H1 (cell line): ENCODE measurements around the gene PUSL1. TPM values are rescaled to one million over a fixed set of nuclear protein-coding genes. Genes with fewer than 3 reads are reported as not detected.

ENCODE experiments used
- CTCF ChIA-PET: fragments of 300-600 bp; sonication (Branson Sonifier 250); formaldehyde crosslinking; loops from one replicate; lab custom pipeline; 2021; ENCODE audit not compliant: partially characterized antibody; lab: Charles Lee
- POLR2A ChIA-PET: fragments of 300-600 bp; sonication (Branson Sonifier 250); formaldehyde crosslinking; loops from one replicate; lab custom pipeline; 2021; ENCODE audit warnings: inconsistent platforms; ENCODE audit not compliant: partially characterized antibody; lab: Charles Lee
- DNase-seq, 2 experiments: peaks; one replicate each; pipeline versions ENCODE4 v3.0.0 to v3.0.0-alpha.2; 2010 to 2022; ENCODE audit warnings: low spot score in 2 of 2, low read depth in 1 of 2, mixed read lengths in 1 of 2
- FAIRE-seq: peaks from 2 replicates; lab custom pipeline; 2011; peaks lifted over from hg19 to GRCh38; lab: Jason Lieb, UNC
- H2AFZ ChIP-seq: 2 replicates; pipeline ENCODE4 v1.8.1; 2012; ENCODE audit warnings: low read length, inconsistent platforms
- H2AK5ac ChIP-seq: 2 replicates; pipeline ENCODE4 v1.6.1; 2013; ENCODE audit warnings: low read depth, low read length
- H2BK120ac ChIP-seq: replicated peaks from 2 replicates; pipeline ENCODE3; 2013; ENCODE audit warnings: low read depth, low read length, inconsistent platforms
- H2BK12ac ChIP-seq: 2 replicates; pipeline ENCODE4 v1.6.1; 2013; ENCODE audit warnings: low read depth, low read length
- H2BK15ac ChIP-seq: 2 replicates; pipeline ENCODE4 v1.6.1; 2013; ENCODE audit warnings: low read length
- H2BK20ac ChIP-seq: 2 replicates; pipeline ENCODE4 v1.6.1; 2013; ENCODE audit warnings: low read length
- H2BK5ac ChIP-seq: 2 replicates; pipeline ENCODE4 v1.6.1; 2013; ENCODE audit warnings: low read depth, low read length
- H3K14ac ChIP-seq: 2 replicates; pipeline ENCODE4 v1.6.1; 2013; ENCODE audit warnings: inconsistent platforms; ENCODE audit not compliant: insufficient read length
- H3K18ac ChIP-seq: 2 replicates; pipeline ENCODE4 v1.6.1; 2013; ENCODE audit warnings: low read length; ENCODE audit errors: extremely low read depth
- H3K23ac ChIP-seq: 2 replicates; pipeline ENCODE4 v1.6.1; 2013; ENCODE audit warnings: inconsistent platforms; ENCODE audit not compliant: insufficient read length
- H3K23me2 ChIP-seq: 2 replicates; pipeline ENCODE4 v1.6.1; 2013; ENCODE audit warnings: low read depth, low read length
- H3K27ac ChIP-seq: 2 replicates; pipeline ENCODE4 v1.6.1; 2011; ENCODE audit warnings: low read depth, low read length, inconsistent platforms
- H3K27me3 ChIP-seq, 4 experiments: replicated peaks in 1 of 4; 1 replicate in 1 of 4; 2 replicates in 3 of 4; pipeline versions ENCODE4 v1.6.1 to v1.8.1; 2011 to 2013; ENCODE audit warnings: low read length in 3 of 4, mild to moderate bottlenecking in 3 of 4, inconsistent platforms in 2 of 4, mixed read lengths in 2 of 4, moderate library complexity in 1 of 4; ENCODE audit not compliant: control insufficient read depth in 3 of 4, insufficient read depth in 3 of 4; ENCODE audit errors: extremely low read depth in 1 of 4
- H3K36me3 ChIP-seq, 4 experiments: 2 replicates each; pipeline versions ENCODE4 v1.6.1 to v1.8.1; 2011 to 2013; ENCODE audit warnings: mild to moderate bottlenecking in 4 of 4, low read length in 3 of 4, moderate library complexity in 2 of 4, control low read depth in 1 of 4, inconsistent platforms in 1 of 4; ENCODE audit not compliant: insufficient read depth in 4 of 4, control insufficient read depth in 2 of 4
- H3K4ac ChIP-seq: replicated peaks from 2 replicates; pipeline ENCODE3; 2013; ENCODE audit warnings: low read length, low read depth, mixed read lengths, inconsistent platforms; ENCODE audit not compliant: insufficient read length
- H3K4me1 ChIP-seq, 4 experiments: replicated peaks in 1 of 4; 1 replicate in 1 of 4; 2 replicates in 3 of 4; pipeline versions ENCODE4 v1.6.1 to v1.8.1; 2011 to 2013; ENCODE audit warnings: low read length in 3 of 4, inconsistent platforms in 2 of 4, mixed read lengths in 1 of 4; ENCODE audit not compliant: insufficient read depth in 4 of 4, control insufficient read depth in 3 of 4
- H3K4me2 ChIP-seq, 2 experiments: 2 replicates each; pipeline versions ENCODE4 v1.6.1 to v1.8.1; 2011 to 2013; ENCODE audit warnings: low read depth in 2 of 2, low read length in 2 of 2, control low read depth in 1 of 2, inconsistent platforms in 1 of 2, mild to moderate bottlenecking in 1 of 2; ENCODE audit not compliant: insufficient read depth in 1 of 2
- H3K4me3 ChIP-seq, 4 experiments: fragments of 200-600, 300-600 bp in 1 of 4; sonication (generic), shearing (Covaris generic), sonication (Bioruptor Twin) in 1 of 4; 2 replicates each; pipeline versions ENCODE4 v1.5.1 to v1.8.1; 2011 to 2016; ENCODE audit warnings: low read length in 4 of 4, low read depth in 3 of 4, control low read depth in 2 of 4, inconsistent platforms in 2 of 4, mild to moderate bottlenecking in 2 of 4, mixed read lengths in 1 of 4, moderate library complexity in 1 of 4; ENCODE audit not compliant: insufficient read depth in 2 of 4; ENCODE audit errors: extremely low read depth in 1 of 4
- H3K56ac ChIP-seq: replicated peaks from 2 replicates; pipeline ENCODE3; 2013; ENCODE audit warnings: low read depth, mild to moderate bottlenecking, mixed read lengths, low read length, inconsistent platforms; ENCODE audit not compliant: insufficient read length
- H3K79me1 ChIP-seq: 2 replicates; pipeline ENCODE4 v1.6.1; 2013; ENCODE audit warnings: low read depth, low read length, control low read depth
- H3K79me2 ChIP-seq, 2 experiments: 2 replicates each; pipeline versions ENCODE4 v1.6.1 to v1.8.1; 2012 to 2013; ENCODE audit warnings: low read length in 2 of 2, mild to moderate bottlenecking in 2 of 2, inconsistent platforms in 1 of 2; ENCODE audit not compliant: insufficient read depth in 2 of 2, control insufficient read depth in 1 of 2
- H3K9ac ChIP-seq, 4 experiments: replicated peaks in 1 of 4; 1 replicate in 1 of 4; 2 replicates in 3 of 4; pipeline versions ENCODE4 v1.6.1 to v1.8.1; 2011 to 2013; ENCODE audit warnings: low read depth in 3 of 4, low read length in 3 of 4, control low read depth in 2 of 4, mild to moderate bottlenecking in 2 of 4, moderate library complexity in 2 of 4, inconsistent platforms in 1 of 4; ENCODE audit errors: extremely low read depth in 1 of 4
- H3K9me3 ChIP-seq, 2 experiments: 2 replicates each; pipeline versions ENCODE4 v1.6.1 to v1.8.1; 2012 to 2013; ENCODE audit warnings: mild to moderate bottlenecking in 2 of 2, moderate library complexity in 2 of 2, control low read depth in 1 of 2, inconsistent platforms in 1 of 2, low read depth in 1 of 2, low read length in 1 of 2, mixed read lengths in 1 of 2; ENCODE audit not compliant: insufficient read depth in 2 of 2
- H4K20me1 ChIP-seq, 2 experiments: replicated peaks in 1 of 2; 2 replicates each; pipeline versions ENCODE3 to v1.8.1; 2011 to 2013; ENCODE audit warnings: inconsistent platforms in 2 of 2, low read length in 2 of 2, mild to moderate bottlenecking in 1 of 2; ENCODE audit not compliant: insufficient read depth in 2 of 2, control insufficient read depth in 1 of 2
- H4K5ac ChIP-seq: 2 replicates; pipeline ENCODE4 v1.6.1; 2013; ENCODE audit warnings: low read length, low read depth, mixed read lengths, inconsistent platforms; ENCODE audit not compliant: insufficient read length
- H4K8ac ChIP-seq: 2 replicates; pipeline ENCODE4 v1.8.0; 2013; ENCODE audit warnings: mild to moderate bottlenecking, moderate library complexity, low read length, inconsistent platforms; ENCODE audit not compliant: insufficient read depth; ENCODE audit errors: extremely low read depth
- H4K91ac ChIP-seq: replicated peaks from 2 replicates; pipeline ENCODE3; 2013; ENCODE audit warnings: low read length, mixed read lengths, inconsistent platforms; ENCODE audit not compliant: insufficient read length
- EZH2 ChIP-seq: fragments of 200-600 bp; sonication (generic); IDR thresholded peaks from 2 replicates; pipeline ENCODE4 v1.7.1; 2012; ENCODE audit warnings: low read depth, mild to moderate bottlenecking, moderate library complexity, low read length, inconsistent platforms; ENCODE audit not compliant: severe bottlenecking
- WGBS, 2 experiments: shearing (Covaris generic) in 1 of 2; methylation state at CpG; one replicate each; pipeline versions ENCODE4 v1.1.6 to v1.1.7; 2013 to 2015; ENCODE audit warnings: low lambda C conversion rate in 2 of 2, mixed read lengths in 2 of 2, inconsistent platforms in 1 of 2, low coverage in 1 of 2, missing lambda C conversion rate in 1 of 2; ENCODE audit not compliant: insufficient replicate concordance in 2 of 2, insufficient coverage in 1 of 2, insufficient read length in 1 of 2; ENCODE audit errors: extremely low coverage in 1 of 2, missing lambda C conversion rate in 1 of 2; 5-methylcytosine and 5-hydroxymethylcytosine counted together
- polyA plus RNA-seq, 7 experiments: library from polyadenylated mRNA; depleted of rRNA in 3 of 7; stranded (reverse) in 5 of 7; unstranded in 2 of 7; fragments of >200 nt in 5 of 7; fragments of 200-250 nt in 2 of 7; gene quantifications; 1 replicate in 5 of 7; 2 replicates in 1 of 7; 4 replicates in 1 of 7; pipeline versions ENCODE4 v1.2.1 to v1.2.3, GENCODE V29; 2011 to 2013; ENCODE audit warnings: missing spikeins in 2 of 7, mixed read lengths in 2 of 7
- total RNA-seq: library from RNA; stranded (reverse); fragmentation: NEBNext Ultra II Directional; extraction: Animal tissue kit (Norgen Biotek cat#: 25700); gene quantifications from 2 replicates; pipeline ENCODE4 v1.2.1, GENCODE V29; 2021
- TF ChIP-seq, protein P1 (sequence below): IDR thresholded peaks from 2 replicates; pipeline ENCODE4 v1.6.1; 2012; ENCODE audit warnings: inconsistent platforms

Gene PUSL1
- total and polyA plus RNA-seq, 2 of the 8 experiments (the other 6 are each of a cell fraction or from before 2014, with no cell fraction given), result 38.8 to 87.4 TPM

DNA sequence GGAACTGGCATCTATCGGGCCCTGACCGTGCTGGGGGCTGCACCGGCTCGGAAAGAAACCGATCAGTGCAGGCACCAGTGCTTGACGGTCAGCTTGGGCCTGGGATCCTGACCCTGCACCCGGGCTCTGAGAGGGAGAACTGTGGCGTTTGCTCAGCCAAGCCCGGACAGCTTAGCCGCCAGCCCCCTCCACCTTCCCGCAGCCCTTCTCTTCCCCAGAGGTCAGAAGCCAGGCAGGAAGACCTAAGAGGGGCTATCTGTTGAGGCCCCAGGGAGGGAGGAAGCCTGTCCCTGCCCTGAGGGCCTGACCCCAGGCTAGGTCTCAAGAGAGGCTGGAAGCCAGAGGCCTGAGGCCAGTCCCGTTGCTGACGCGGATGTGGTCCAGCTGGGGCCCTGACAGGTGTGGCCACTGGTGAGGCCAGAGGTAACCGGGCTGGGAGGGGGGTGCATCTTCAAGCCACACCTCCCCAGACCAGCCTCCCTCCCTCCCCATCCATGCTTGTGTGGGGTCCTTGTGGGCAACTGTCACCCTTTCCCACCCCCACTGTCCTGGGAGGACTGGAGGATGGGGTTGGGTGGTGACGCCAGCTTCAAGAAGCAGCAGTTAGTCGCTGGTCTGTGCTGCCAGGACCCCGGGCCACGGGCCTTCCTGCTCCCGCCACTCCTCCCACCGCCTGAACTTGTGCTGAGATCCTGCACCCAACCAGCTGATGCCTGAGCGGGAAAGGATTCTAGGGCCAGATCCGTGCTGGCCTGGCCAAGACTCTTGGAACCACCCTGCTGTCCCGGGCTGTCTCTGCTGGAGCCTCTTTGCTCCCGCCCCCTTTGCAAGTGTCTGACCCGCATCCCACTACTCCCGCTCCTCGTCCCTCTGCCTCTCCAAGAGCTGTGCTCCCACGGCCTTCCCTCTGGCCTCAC, 43.4 kb downstream of the PUSL1 start:
- H3K27ac ChIP-seq, result no peak overlapping the region
- H2BK5ac ChIP-seq, result no peak overlapping the region
- 73% methylated on average over 25 of the region's 29 CpGs; no CpG with 5 or more reads in 1 of the 2 experiments for WGBS, 2 experiments
- H2BK12ac ChIP-seq, result peak overlapping the region; percentile 90; the same call in 1 of the 2 replicates
- H3K56ac ChIP-seq, result no peak overlapping the region
- H3K4me1 ChIP-seq, result peaks cover 0 to 49% (median 33%) of the 10 kb centered on the region in 4 experiments; a peak in 6 of 7 replicates
- ChIA-PET CTCF (interaction anchor here (0.7 to 3.4 kb wide), 9 partner anchors 9 to 408 kb away, joined by 3 to 40 read pairs (median 4); no protein-coding TSS in a partner anchor), POLR2A (interaction anchor here (0.7 to 5.1 kb wide), 11 partner anchors 8 to 64 kb away, joined by 3 to 80 read pairs (median 5); partner anchors contain the start of genes AURKAIP1 and CCNL2)
- peak overlapping the region; percentile 61 to 62 for H3K4me2 ChIP-seq
- no peak overlapping the region; the same call in 1 of the 2 replicates for H3K18ac ChIP-seq
- no peak overlapping the region for H3K9ac ChIP-seq
- peaks cover 9 to 17% (median 14%) of the 10 kb centered on the region in 4 experiments for H3K27me3 ChIP-seq
- H3K4ac ChIP-seq, result no peak overlapping the region
- H4K5ac ChIP-seq, result no peak overlapping the region
- no peak overlapping the region for H2BK120ac ChIP-seq
- peak overlapping the region; percentile 8 to 48 (median 23); a peak in 5 of 8 replicates for H3K4me3 ChIP-seq
- H3K23ac ChIP-seq, result no peak overlapping the region
- 0 out of 2 replicates have a peak overlapping the region, but pooled peaks have one; percentile 2 for H2AK5ac ChIP-seq
- H3K9me3 ChIP-seq, result no peaks in the 10 kb centered on the region
- no peak for DNase-seq
- peaks cover 27% of the 10 kb centered on the region; the same call in 1 of the 2 replicates for H3K23me2 ChIP-seq
- H2BK20ac ChIP-seq, result no peak overlapping the region
- H4K8ac ChIP-seq, result peak overlapping the region; percentile 51; the same call in 1 of the 2 replicates
- no peak for TF ChIP-seq EZH2
- TF ChIP-seq, protein P1, sequence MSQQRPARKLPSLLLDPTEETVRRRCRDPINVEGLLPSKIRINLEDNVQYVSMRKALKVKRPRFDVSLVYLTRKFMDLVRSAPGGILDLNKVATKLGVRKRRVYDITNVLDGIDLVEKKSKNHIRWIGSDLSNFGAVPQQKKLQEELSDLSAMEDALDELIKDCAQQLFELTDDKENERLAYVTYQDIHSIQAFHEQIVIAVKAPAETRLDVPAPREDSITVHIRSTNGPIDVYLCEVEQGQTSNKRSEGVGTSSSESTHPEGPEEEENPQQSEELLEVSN, result peak; percentile 54
- TF ChIP-seq, all 59 proteins: peak for 1
- Histone ChIP-seq H3K14ac (no peak overlapping the region), H3K79me1 (peaks cover 4% of the 10 kb centered on the region), H2AFZ (no peak overlapping the region), H4K20me1 (peaks cover 4 to 15% of the 10 kb centered on the region in 2 experiments), H3K36me3 (no peaks in the 10 kb centered on the region), H4K91ac (no peak overlapping the region), H2BK15ac (0 out of 2 replicates have a peak overlapping the region, but pooled peaks have one; percentile 29), H3K79me2 (peaks cover 0 to 14% of the 10 kb centered on the region in 2 experiments; a peak in 3 of 4 replicates)
- no peak for FAIRE-seq
